PC-3 (cell line): Measurements from ENCODE around the gene SMIM7.

ENCODE experiments used
- CTCF ChIP-seq: fragments of 300-600 bp; sonication (generic); conservative IDR thresholded peaks from 2 replicates; pipeline ENCODE4 v1.5.1; 2017; ENCODE audit warnings: antibody characterized with exemption, low read depth, mild to moderate bottlenecking, low read length
- EZH2 ChIP-seq: fragments of 300-600 bp; sonication (generic); IDR thresholded peaks from one replicate; pipeline ENCODE4 v1.6.1; 2017; ENCODE audit warnings: antibody characterized with exemption, mild to moderate bottlenecking, low read length; ENCODE audit not compliant: unreplicated experiment

GRCh38 chr19:16655727-16656126 is 4.2 kb downstream of the SMIM7 start:
- TF ChIP-seq CTCF (no peak), EZH2 (no peak)
